ENCODE data around the gene RPS28.

Gene RPS28

GRCh38 chr19:8355631-8356402 is 34.5 kb downstream of the RPS28 start:
- peak overlapping the region; percentile 9 for H3K4me3 ChIP-seq
- peak; percentile 90 for DNase-seq (ENCODE audit: low spot score)
- TF ChIP-seq CTCF (IDR thresholded peaks at IDR 0.05), result no peak
- peak overlapping the region in 1 of 2 donors; percentile 72 for H3K27ac ChIP-seq

- H3K4me3 ChIP-seq, result no peak overlapping the region
- no peak for DNase-seq (ENCODE audit: low spot score)
- H3K27ac ChIP-seq, result no peak overlapping the region
- TF ChIP-seq CTCF (IDR thresholded peaks at IDR 0.05), result no peak
Measured at GRCh38 chr19:8357007-8357521, 35.8 kb downstream of the RPS28 start.

- Histone ChIP-seq H3K4me3 (no peak overlapping the region), H3K27ac (no peak overlapping the region)
- no peak for TF ChIP-seq CTCF (IDR thresholded peaks at IDR 0.05)
- DNase-seq (ENCODE audit: low spot score), result no peak
Measured at GRCh38 chr19:8358948-8359347, 37.7 kb downstream of the RPS28 start.

GRCh38 chr19:8360196-8360595 is 38.9 kb downstream of the RPS28 start:
- DNase-seq (ENCODE audit: low spot score), result no peak
- Histone ChIP-seq H3K27ac (no peak overlapping the region), H3K4me3 (no peak overlapping the region)
- no peak for TF ChIP-seq CTCF (IDR thresholded peaks at IDR 0.05)

GRCh38 chr19:8361921-8362793 is 40.9 kb downstream of the RPS28 start:
- no peak for TF ChIP-seq CTCF (IDR thresholded peaks at IDR 0.05)
- H3K27ac ChIP-seq, result peak overlapping the region; percentile 64 to 96
- DNase-seq (ENCODE audit: low spot score), result peak; percentile 99
- peak overlapping the region; percentile 83 for H3K4me3 ChIP-seq

GRCh38 chr19:8363803-8364771 is 42.8 kb downstream of the RPS28 start, which contains the start of gene ANGPTL4:
Gene ANGPTL4 (plus strand): TSS chr19:8364155. CDS start chr19:8364322, 167 bp downstream.
- Histone ChIP-seq H3K4me3 (peak within 1 kb of the TSS; percentile 83), H3K27ac (peak within 1 kb of the TSS; percentile 64 to 96)
- no peak for DNase-seq (ENCODE audit: low spot score)
- TF ChIP-seq CTCF (IDR thresholded peaks at IDR 0.05), result no peak
